Stimulated activated memory B cell treated with anti-CD40 and anti-IgM and Interleukin-4, amounts not matched to agents 10 μg/mL and 1 μg/mL and 100 μg/mL, for 72 hours (primary cell): ENCODE data around the gene ENDOU.

ENCODE experiments used
- ATAC-seq: fragments of 150-1000 bp; cut with Tn5 transposase; 2 replicates; pipeline ENCODE4 v1.10.0; 2021
- H3K27ac Mint-ChIP-seq: one replicate; pipeline ENCODE4 v1.8.0; 2022; ENCODE audit warnings: mild to moderate bottlenecking, mixed read lengths
- H3K27me3 Mint-ChIP-seq: one replicate; pipeline ENCODE4 v1.8.0; 2022; ENCODE audit warnings: mixed read lengths
- H3K36me3 Mint-ChIP-seq: one replicate; pipeline ENCODE4 v1.8.0; 2022; ENCODE audit warnings: mixed read lengths
- H3K4me1 Mint-ChIP-seq: one replicate; pipeline ENCODE4 v1.8.0; 2022; ENCODE audit warnings: mixed read lengths
- H3K4me3 Mint-ChIP-seq: one replicate; pipeline ENCODE4 v1.8.0; 2022; ENCODE audit warnings: mild to moderate bottlenecking, moderate library complexity, mixed read lengths
- H3K9me3 Mint-ChIP-seq: one replicate; pipeline ENCODE4 v1.8.0; 2022; ENCODE audit warnings: mixed read lengths

The ENDOU gene

GRCh38 chr12:47763481-47764346 lies 38.4 kb upstream of the ENDOU start:
- Mint-ChIP-seq H3K9me3 (no peaks in the 10 kb centered on the region), H3K4me1 (peaks cover 18% of the 10 kb centered on the region), H3K27me3 (no peaks in the 10 kb centered on the region), H3K36me3 (no peaks in the 10 kb centered on the region), H3K4me3 (no peak overlapping the region), H3K27ac (peak overlapping the region; percentile 4)
- peak; percentile 25 for ATAC-seq

GRCh38 chr12:47762850-47763465 lies 37.7 kb upstream of the ENDOU start:
- Mint-ChIP-seq H3K9me3 (no peaks in the 10 kb centered on the region), H3K4me3 (no peak overlapping the region), H3K27ac (peak overlapping the region; percentile 4), H3K27me3 (no peaks in the 10 kb centered on the region), H3K36me3 (no peaks in the 10 kb centered on the region), H3K4me1 (peaks cover 25% of the 10 kb centered on the region)
- ATAC-seq: no peak

- no peaks in the 10 kb centered on the region for H3K36me3 Mint-ChIP-seq
- no peaks in the 10 kb centered on the region for H3K9me3 Mint-ChIP-seq
- H3K27ac Mint-ChIP-seq: peak within 1 kb of the TSS; percentile 87
- H3K27me3 Mint-ChIP-seq: no peaks in the 10 kb centered on the region
- H3K4me1 Mint-ChIP-seq: peaks cover 59% of the 10 kb centered on the region
- H3K4me3 Mint-ChIP-seq: peak within 1 kb of the TSS; percentile 67
- ATAC-seq: peak; percentile 63
These were observed 33.8 kb upstream of the ENDOU start, which contains the start of gene RAPGEF3 for GRCh38 chr12:47758834-47759690. TSS of gene RAPGEF3 (minus strand) at chr12:47758880. CDS start at chr12:47758556, 324 bp downstream.

- Mint-ChIP-seq H3K36me3 (no peaks in the 10 kb centered on the region), H3K4me3 (peak overlapping the region; percentile 67), H3K9me3 (no peaks in the 10 kb centered on the region), H3K27ac (peak overlapping the region; percentile 87), H3K4me1 (peaks cover 59% of the 10 kb centered on the region), H3K27me3 (no peaks in the 10 kb centered on the region)
- no peak for ATAC-seq
These were observed 33.2 kb upstream of the ENDOU start for GRCh38 chr12:47758584-47758833.

GRCh38 chr12:47757840-47758583 lies 32.7 kb upstream of the ENDOU start:
- Mint-ChIP-seq H3K27ac (peak overlapping the region; percentile 87), H3K36me3 (no peaks in the 10 kb centered on the region), H3K4me1 (peaks cover 62% of the 10 kb centered on the region), H3K27me3 (no peaks in the 10 kb centered on the region), H3K9me3 (no peaks in the 10 kb centered on the region), H3K4me3 (peak overlapping the region; percentile 67)
- no peak for ATAC-seq

- Mint-ChIP-seq H3K36me3 (no peaks in the 10 kb centered on the region), H3K4me3 (peak overlapping the region; percentile 67), H3K9me3 (no peaks in the 10 kb centered on the region), H3K27ac (peak overlapping the region; percentile 87), H3K27me3 (no peaks in the 10 kb centered on the region), H3K4me1 (peaks cover 67% of the 10 kb centered on the region)
- ATAC-seq: no peak
These were observed 32.1 kb upstream of the ENDOU start for GRCh38 chr12:47757364-47757839.

- peak overlapping the region; percentile 67 for H3K4me3 Mint-ChIP-seq
- H3K27me3 Mint-ChIP-seq: no peaks in the 10 kb centered on the region
- ATAC-seq: peak; percentile 78
- H3K4me1 Mint-ChIP-seq: peaks cover 67% of the 10 kb centered on the region
- no peaks in the 10 kb centered on the region for H3K9me3 Mint-ChIP-seq
- peak overlapping the region; percentile 87 for H3K27ac Mint-ChIP-seq
- no peaks in the 10 kb centered on the region for H3K36me3 Mint-ChIP-seq
These were observed 30.6 kb upstream of the ENDOU start for GRCh38 chr12:47755655-47756562.

- ATAC-seq: no peak
- Mint-ChIP-seq H3K27me3 (no peaks in the 10 kb centered on the region), H3K4me3 (peak overlapping the region; percentile 51), H3K27ac (peak overlapping the region; percentile 87), H3K36me3 (peaks cover 3% of the 10 kb centered on the region), H3K9me3 (no peaks in the 10 kb centered on the region), H3K4me1 (peaks cover 70% of the 10 kb centered on the region)
These were observed 29.6 kb upstream of the ENDOU start for GRCh38 chr12:47754881-47755280.

GRCh38 chr12:47754126-47754525 lies 28.8 kb upstream of the ENDOU start:
- Mint-ChIP-seq H3K36me3 (peaks cover 6% of the 10 kb centered on the region), H3K4me1 (peaks cover 71% of the 10 kb centered on the region), H3K4me3 (no peak overlapping the region), H3K9me3 (no peaks in the 10 kb centered on the region), H3K27ac (peak overlapping the region; percentile 87), H3K27me3 (no peaks in the 10 kb centered on the region)
- no peak for ATAC-seq

GRCh38 chr12:47753021-47754001 lies 28.0 kb upstream of the ENDOU start:
- Mint-ChIP-seq H3K36me3 (peaks cover 6% of the 10 kb centered on the region), H3K27ac (peak overlapping the region; percentile 87), H3K27me3 (no peaks in the 10 kb centered on the region)

GRCh38 chr12:47752552-47752951 lies 27.3 kb upstream of the ENDOU start:
- Mint-ChIP-seq H3K4me1 (peaks cover 68% of the 10 kb centered on the region), H3K27ac (peak overlapping the region; percentile 87), H3K36me3 (peaks cover 6% of the 10 kb centered on the region), H3K27me3 (no peaks in the 10 kb centered on the region), H3K4me3 (no peak overlapping the region), H3K9me3 (no peaks in the 10 kb centered on the region)
- no peak for ATAC-seq

More at GRCh38 chr12:47753021-47754001, 28.0 kb upstream of the ENDOU start:
- ATAC-seq: peak; percentile 14
- H3K4me1 Mint-ChIP-seq: peaks cover 72% of the 10 kb centered on the region
- no peaks in the 10 kb centered on the region for H3K9me3 Mint-ChIP-seq
- H3K4me3 Mint-ChIP-seq: peak overlapping the region; percentile 32

GRCh38 chr12:47752121-47752520 lies 26.8 kb upstream of the ENDOU start:
- no peak overlapping the region for H3K4me3 Mint-ChIP-seq
- no peaks in the 10 kb centered on the region for H3K27me3 Mint-ChIP-seq
- H3K4me1 Mint-ChIP-seq: peaks cover 68% of the 10 kb centered on the region
- no peak for ATAC-seq
- H3K9me3 Mint-ChIP-seq: no peaks in the 10 kb centered on the region
- peaks cover 6% of the 10 kb centered on the region for H3K36me3 Mint-ChIP-seq
- H3K27ac Mint-ChIP-seq: peak overlapping the region; percentile 47

GRCh38 chr12:47751561-47751960 lies 26.3 kb upstream of the ENDOU start:
- Mint-ChIP-seq H3K4me1 (peaks cover 68% of the 10 kb centered on the region), H3K4me3 (no peak overlapping the region), H3K9me3 (no peaks in the 10 kb centered on the region), H3K27ac (peak overlapping the region; percentile 47), H3K36me3 (peaks cover 6% of the 10 kb centered on the region), H3K27me3 (no peaks in the 10 kb centered on the region)
- ATAC-seq: no peak
